Kidney tubule cell (primary cell): ENCODE data around the gene CIAO1.
"Not testable (repeated sequence)": the region's sequence is repeated elsewhere in the genome, so short reads cannot be mapped to it uniquely, and the experiment has no call there.

Experiments used
- DNase-seq: peaks from one replicate; pipeline ENCODE4 v3.0.0-alpha.2; 2018; ENCODE audit warnings: low spot score

CIAO1 gene

GRCh38 chr2:96276787-96277499, 10.9 kb downstream of the CIAO1 start:
- no peak for DNase-seq

GRCh38 chr2:96287273-96287856, 21.3 kb downstream of the CIAO1 start:
- no peak for DNase-seq

- no peak for DNase-seq
These were observed 25.7 kb downstream of the CIAO1 start for GRCh38 chr2:96291751-96292150.

GRCh38 chr2:96294271-96294670, 28.2 kb downstream of the CIAO1 start:
- not testable (repeated sequence) for DNase-seq

- DNase-seq, result no peak
These were observed 30.9 kb downstream of the CIAO1 start for GRCh38 chr2:96296925-96297324.

- no peak for DNase-seq
These were observed 35.8 kb downstream of the CIAO1 start for GRCh38 chr2:96301865-96302264.

GRCh38 chr2:96304606-96305005, 38.6 kb downstream of the CIAO1 start:
- no peak for DNase-seq

GRCh38 chr2:96305091-96305978, 39.3 kb downstream of the CIAO1 start, which contains the start of gene SNRNP200:
Gene SNRNP200, minus strand, starts transcription at chr2:96305546. Its CDS starts 109 bp downstream, at chr2:96305437.
- DNase-seq, result peak; percentile 87

- DNase-seq, result no peak
These were observed 39.9 kb downstream of the CIAO1 start for GRCh38 chr2:96305979-96306308.

GRCh38 chr2:96306370-96306769, 40.3 kb downstream of the CIAO1 start:
- DNase-seq, result no peak

- DNase-seq, result no peak
These were observed 42.2 kb downstream of the CIAO1 start for GRCh38 chr2:96308248-96308647.

GRCh38 chr2:96315005-96315399, 49.0 kb downstream of the CIAO1 start:
- DNase-seq, result no peak

GRCh38 chr2:96315400-96316071, 49.5 kb downstream of the CIAO1 start:
- peak; percentile 82 for DNase-seq

- DNase-seq, result no peak
These were observed 51.0 kb downstream of the CIAO1 start for GRCh38 chr2:96316999-96317398.

- no peak for DNase-seq
These were observed 51.6 kb downstream of the CIAO1 start for GRCh38 chr2:96317584-96317997.

- no peak for DNase-seq
These were observed 52.7 kb downstream of the CIAO1 start for GRCh38 chr2:96318723-96319122.

GRCh38 chr2:96319396-96319795, 53.4 kb downstream of the CIAO1 start:
- DNase-seq, result no peak

- no peak for DNase-seq
These were observed 54.3 kb downstream of the CIAO1 start for GRCh38 chr2:96320326-96320725.

- DNase-seq, result peak; percentile 18
These were observed 55.0 kb downstream of the CIAO1 start for GRCh38 chr2:96320728-96321622.
